ENCODE results near the gene LRBA.

Gene LRBA

DNA sequence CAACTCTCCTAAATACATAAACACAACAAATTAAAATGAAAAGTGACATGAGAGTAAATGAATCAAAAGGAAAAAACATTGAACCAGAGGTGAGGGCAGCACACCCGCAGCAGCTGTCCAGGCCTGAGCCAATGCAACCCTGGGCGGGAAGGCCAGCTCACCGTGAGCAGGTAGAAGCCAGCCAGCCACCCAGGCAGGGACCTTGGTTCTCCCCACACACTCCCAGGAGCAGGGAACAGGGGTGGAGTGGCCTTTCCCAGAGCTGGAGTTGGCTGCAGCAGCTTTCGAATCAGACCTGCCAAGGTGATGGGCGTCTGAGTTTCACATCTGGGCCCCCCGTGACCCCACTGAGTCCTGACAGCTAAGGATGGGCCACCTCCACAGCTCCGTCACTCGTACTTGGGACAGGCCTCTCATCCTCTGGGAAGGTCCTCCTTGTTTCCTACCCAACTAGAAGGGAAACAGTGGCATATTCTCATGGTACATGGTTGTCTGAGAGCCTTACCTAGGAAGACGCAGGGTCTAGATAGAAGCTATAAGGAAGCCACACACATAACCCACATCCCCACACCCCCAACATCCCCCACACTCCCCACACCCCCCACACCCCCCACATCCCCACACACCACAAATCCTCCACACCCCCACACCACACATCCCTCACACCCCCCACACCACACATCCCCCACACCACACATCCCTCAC lies 764.6 kb downstream of the LRBA start:
- no peaks in the 10 kb centered on the region for H3K27me3 ChIP-seq (ENCODE audit: control insufficient read depth in 1 of 2, insufficient read depth in 1 of 2, low read length in 2 of 2)
- H3K18ac ChIP-seq (ENCODE audit: low read depth in 1 of 2, low read length in 2 of 2), result no peak overlapping the region
- H3K9me3 ChIP-seq (ENCODE audit: control insufficient read depth, low read length), result no peaks in the 10 kb centered on the region
- peaks cover 8% of the 10 kb centered on the region for H3K4me1 ChIP-seq (ENCODE audit: control insufficient read depth, insufficient read depth, low read depth, low read length)
- peak overlapping the region; percentile 23 for H4K91ac ChIP-seq (ENCODE audit: low read length)
- peaks cover 3% of the 10 kb centered on the region for H3K79me1 ChIP-seq (replicated peaks; ENCODE audit: low read length, poor library complexity, severe bottlenecking)
- H3K14ac ChIP-seq (ENCODE audit: low read length in 2 of 2), result no peak overlapping the region
- no peak overlapping the region for H2BK15ac ChIP-seq (ENCODE audit: low read depth, poor library complexity, severe bottlenecking)
- H2BK120ac ChIP-seq (ENCODE audit: low read depth, low read length), result no peak overlapping the region
- no peak for DNase-seq
- no peak overlapping the region for H3K27ac ChIP-seq (ENCODE audit: low read length, poor library complexity, severe bottlenecking)
- no peak overlapping the region for H2AFZ ChIP-seq (ENCODE audit: low read depth, low read length)
- H3K36me3 ChIP-seq (ENCODE audit: control insufficient read depth in 1 of 2, insufficient read depth in 2 of 2, low read depth in 1 of 2, low read length in 2 of 2), result peaks cover 0 to 35% of the 10 kb centered on the region in 2 experiments
- no peak overlapping the region for H3K23ac ChIP-seq (ENCODE audit: low read length in 2 of 2)
- WGBS, result 95% methylated on average over 8 of the region's 9 CpGs
- H2AK5ac ChIP-seq (ENCODE audit: low read length, severe bottlenecking), result no peak overlapping the region
- H3K4me3 ChIP-seq (ENCODE audit: insufficient read depth in 1 of 2, low read depth in 1 of 2, low read length in 2 of 2), result no peak overlapping the region
- no peak overlapping the region for H2BK5ac ChIP-seq (ENCODE audit: low read depth, low read length, poor library complexity, severe bottlenecking)
- no peak overlapping the region for H3K9ac ChIP-seq (ENCODE audit: low read length)
- H3K4ac ChIP-seq (ENCODE audit: low read depth in 1 of 2, low read length in 2 of 2), result no peak overlapping the region
- no peak overlapping the region for H4K8ac ChIP-seq (ENCODE audit: low read length)
- H2BK12ac ChIP-seq (ENCODE audit: low read length in 2 of 2), result peak overlapping the region in 1 of 2 experiments; percentile 29
- H3K4me2 ChIP-seq (ENCODE audit: low read length, poor library complexity, severe bottlenecking), result no peak overlapping the region

DNA sequence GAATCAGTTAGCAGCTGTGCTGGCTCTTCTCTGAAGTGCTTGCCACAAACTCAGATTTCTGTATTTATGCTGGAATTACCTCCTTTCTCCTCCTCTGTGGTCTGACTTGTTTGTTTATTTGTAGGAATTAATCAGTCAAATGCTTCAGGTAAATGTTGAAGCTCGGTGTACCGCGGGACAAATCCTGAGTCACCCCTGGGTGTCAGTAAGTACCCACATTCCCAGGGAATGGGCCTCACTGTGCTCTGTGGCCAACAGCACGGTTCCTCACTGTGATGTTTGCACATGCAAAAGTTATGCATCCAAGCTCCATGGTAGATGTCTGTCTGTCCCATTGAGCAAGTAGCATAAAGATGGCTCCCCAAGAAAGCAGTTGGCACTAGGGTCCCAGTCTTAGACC lies 766.9 kb downstream of the LRBA start:
- no peak overlapping the region for H3K18ac ChIP-seq (ENCODE audit: low read depth in 1 of 2, low read length in 2 of 2)
- H3K23ac ChIP-seq (ENCODE audit: low read length in 2 of 2), result no peak overlapping the region
- H2AFZ ChIP-seq (ENCODE audit: low read depth, low read length), result no peak overlapping the region
- H3K4me1 ChIP-seq (ENCODE audit: control insufficient read depth, insufficient read depth, low read depth, low read length), result peaks cover 11% of the 10 kb centered on the region
- H4K91ac ChIP-seq (ENCODE audit: low read length), result no peak overlapping the region
- H3K36me3 ChIP-seq (ENCODE audit: control insufficient read depth in 1 of 2, insufficient read depth in 2 of 2, low read depth in 1 of 2, low read length in 2 of 2), result peaks cover 0 to 21% of the 10 kb centered on the region in 2 experiments
- H3K9ac ChIP-seq (ENCODE audit: low read length), result no peak overlapping the region
- no peak overlapping the region for H3K4ac ChIP-seq (ENCODE audit: low read depth in 1 of 2, low read length in 2 of 2)
- H4K8ac ChIP-seq (ENCODE audit: low read length), result no peak overlapping the region
- no peak overlapping the region for H2BK120ac ChIP-seq (ENCODE audit: low read depth, low read length)
- H3K14ac ChIP-seq (ENCODE audit: low read length in 2 of 2), result no peak overlapping the region
- H2BK12ac ChIP-seq (ENCODE audit: low read length in 2 of 2), result no peak overlapping the region
- H3K4me3 ChIP-seq (ENCODE audit: insufficient read depth in 1 of 2, low read depth in 1 of 2, low read length in 2 of 2), result no peak overlapping the region
- DNase-seq, result peak; percentile 33
- no peak overlapping the region for H2BK5ac ChIP-seq (ENCODE audit: low read depth, low read length, poor library complexity, severe bottlenecking)
- no peak overlapping the region for H3K4me2 ChIP-seq (ENCODE audit: low read length, poor library complexity, severe bottlenecking)
- H3K27ac ChIP-seq (ENCODE audit: low read length, poor library complexity, severe bottlenecking), result no peak overlapping the region
- 59% methylated on average over 4 of the region's 4 CpGs for WGBS
- H2BK15ac ChIP-seq (ENCODE audit: low read depth, poor library complexity, severe bottlenecking), result no peak overlapping the region
- H3K27me3 ChIP-seq (ENCODE audit: control insufficient read depth in 1 of 2, insufficient read depth in 1 of 2, low read length in 2 of 2), result no peaks in the 10 kb centered on the region
- peaks cover 3% of the 10 kb centered on the region for H3K79me1 ChIP-seq (replicated peaks; ENCODE audit: low read length, poor library complexity, severe bottlenecking)
- H2AK5ac ChIP-seq (ENCODE audit: low read length, severe bottlenecking), result no peak overlapping the region
- H3K9me3 ChIP-seq (ENCODE audit: control insufficient read depth, low read length), result no peaks in the 10 kb centered on the region

DNA sequence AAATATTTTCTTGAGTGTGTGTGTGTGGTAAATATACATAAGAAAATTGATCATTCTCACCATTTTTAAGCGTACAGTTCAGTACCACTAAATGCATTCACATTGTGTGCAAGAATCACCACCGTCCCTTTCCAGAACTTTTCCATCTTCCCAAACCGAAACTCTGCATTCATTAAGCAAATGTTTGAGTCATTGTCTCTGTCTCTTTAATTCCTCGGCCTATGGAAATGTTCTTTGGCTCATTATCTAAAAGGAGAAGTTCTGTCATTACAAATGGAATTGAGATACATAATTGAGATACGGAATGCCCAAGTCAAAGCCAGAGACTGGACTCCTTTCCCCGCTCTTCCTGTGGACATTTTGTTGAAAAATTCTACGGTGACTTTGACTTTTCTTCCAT lies 767.9 kb downstream of the LRBA start:
- no peak overlapping the region for H2AFZ ChIP-seq (ENCODE audit: low read depth, low read length)
- H2BK5ac ChIP-seq (ENCODE audit: low read depth, low read length, poor library complexity, severe bottlenecking), result no peak overlapping the region
- no peaks in the 10 kb centered on the region for H3K9me3 ChIP-seq (ENCODE audit: control insufficient read depth, low read length)
- H3K18ac ChIP-seq (ENCODE audit: low read depth in 1 of 2, low read length in 2 of 2), result no peak overlapping the region
- no peak overlapping the region for H2BK15ac ChIP-seq (ENCODE audit: low read depth, poor library complexity, severe bottlenecking)
- H3K23ac ChIP-seq (ENCODE audit: low read length in 2 of 2), result no peak overlapping the region
- H3K27ac ChIP-seq (ENCODE audit: low read length, poor library complexity, severe bottlenecking), result no peak overlapping the region
- H4K91ac ChIP-seq (ENCODE audit: low read length), result no peak overlapping the region
- H3K4me2 ChIP-seq (ENCODE audit: low read length, poor library complexity, severe bottlenecking), result no peak overlapping the region
- H2BK12ac ChIP-seq (ENCODE audit: low read length in 2 of 2), result no peak overlapping the region
- H3K14ac ChIP-seq (ENCODE audit: low read length in 2 of 2), result no peak overlapping the region
- peaks cover 3% of the 10 kb centered on the region for H3K79me1 ChIP-seq (replicated peaks; ENCODE audit: low read length, poor library complexity, severe bottlenecking)
- DNase-seq, result no peak
- H3K4me3 ChIP-seq (ENCODE audit: insufficient read depth in 1 of 2, low read depth in 1 of 2, low read length in 2 of 2), result no peak overlapping the region
- no peak overlapping the region for H3K9ac ChIP-seq (ENCODE audit: low read length)
- no peak overlapping the region for H2BK120ac ChIP-seq (ENCODE audit: low read depth, low read length)
- no peak overlapping the region for H3K4ac ChIP-seq (ENCODE audit: low read depth in 1 of 2, low read length in 2 of 2)
- H2AK5ac ChIP-seq (ENCODE audit: low read length, severe bottlenecking), result no peak overlapping the region
- H3K36me3 ChIP-seq (ENCODE audit: control insufficient read depth in 1 of 2, insufficient read depth in 2 of 2, low read depth in 1 of 2, low read length in 2 of 2), result peaks cover 0 to 16% of the 10 kb centered on the region in 2 experiments
- WGBS, result over 99% methylated on average over 6 of the region's 7 CpGs
- peaks cover 16% of the 10 kb centered on the region for H3K4me1 ChIP-seq (ENCODE audit: control insufficient read depth, insufficient read depth, low read depth, low read length)
- no peaks in the 10 kb centered on the region for H3K27me3 ChIP-seq (ENCODE audit: control insufficient read depth in 1 of 2, insufficient read depth in 1 of 2, low read length in 2 of 2)
- no peak overlapping the region for H4K8ac ChIP-seq (ENCODE audit: low read length)

- no peak overlapping the region for H2BK15ac ChIP-seq (ENCODE audit: low read depth, poor library complexity, severe bottlenecking)
- no peaks in the 10 kb centered on the region for H3K27me3 ChIP-seq (ENCODE audit: control insufficient read depth in 1 of 2, insufficient read depth in 1 of 2, low read length in 2 of 2)
- no peak overlapping the region for H3K4me2 ChIP-seq (ENCODE audit: low read length, poor library complexity, severe bottlenecking)
- no peak overlapping the region for H3K14ac ChIP-seq (ENCODE audit: low read length in 2 of 2)
- no peaks in the 10 kb centered on the region for H3K9me3 ChIP-seq (ENCODE audit: control insufficient read depth, low read length)
- peaks cover 3% of the 10 kb centered on the region for H3K79me1 ChIP-seq (replicated peaks; ENCODE audit: low read length, poor library complexity, severe bottlenecking)
- no peak overlapping the region for H3K18ac ChIP-seq (ENCODE audit: low read depth in 1 of 2, low read length in 2 of 2)
- H2AK5ac ChIP-seq (ENCODE audit: low read length, severe bottlenecking), result no peak overlapping the region
- H2BK120ac ChIP-seq (ENCODE audit: low read depth, low read length), result no peak overlapping the region
- H3K23ac ChIP-seq (ENCODE audit: low read length in 2 of 2), result no peak overlapping the region
- H2BK5ac ChIP-seq (ENCODE audit: low read depth, low read length, poor library complexity, severe bottlenecking), result no peak overlapping the region
- peak overlapping the region; percentile 55 for H3K27ac ChIP-seq (ENCODE audit: low read length, poor library complexity, severe bottlenecking)
- no peak overlapping the region for H4K8ac ChIP-seq (ENCODE audit: low read length)
- H3K4me1 ChIP-seq (ENCODE audit: control insufficient read depth, insufficient read depth, low read depth, low read length), result peaks cover 19% of the 10 kb centered on the region
- WGBS, result 53% methylated on average over 3 of the region's 3 CpGs
- H3K36me3 ChIP-seq (ENCODE audit: control insufficient read depth in 1 of 2, insufficient read depth in 2 of 2, low read depth in 1 of 2, low read length in 2 of 2), result peaks cover 0 to 7% of the 10 kb centered on the region in 2 experiments
- DNase-seq, result peak; percentile 70
- no peak overlapping the region for H2BK12ac ChIP-seq (ENCODE audit: low read length in 2 of 2)
- no peak overlapping the region for H3K9ac ChIP-seq (ENCODE audit: low read length)
- H3K4ac ChIP-seq (ENCODE audit: low read depth in 1 of 2, low read length in 2 of 2), result no peak overlapping the region
- no peak overlapping the region for H4K91ac ChIP-seq (ENCODE audit: low read length)
- no peak overlapping the region for H3K4me3 ChIP-seq (ENCODE audit: insufficient read depth in 1 of 2, low read depth in 1 of 2, low read length in 2 of 2)
- H2AFZ ChIP-seq (ENCODE audit: low read depth, low read length), result no peak overlapping the region
Measured at GRCh38 chr4:150244600-150244999, 770.5 kb downstream of the LRBA start.
